Left renal cortex interstitium (tissue), 4 donors: ENCODE data around the gene RTL5. TPM values are rescaled to one million over a fixed set of nuclear protein-coding genes. Genes with fewer than 3 reads are reported as not detected.
A peak's percentile ranks its signal among the peaks of the same experiment; 100 is the strongest.
"Not testable (repeated sequence)": the region's sequence is repeated elsewhere in the genome, so short reads cannot be mapped to it uniquely, and the experiment has no call there.

Experiments
- DNase-seq, 4 donors: peaks; one replicate each; pipeline ENCODE4 v3.0.0-alpha.2; 2013; ENCODE audit warnings: low read depth in 4 of 4, low spot score in 2 of 4, missing footprints in 1 of 4
- polyA plus RNA-seq, 4 donors: library from polyadenylated mRNA; unstranded; fragments of 120-200 nt; gene quantifications; one replicate each; pipeline ENCODE4 v1.2.1, GENCODE V29; 2013; ENCODE audit not compliant: insufficient read length in 4 of 4

Gene RTL5
- 10 to 100 TPM; 22.7 to 31.3 (median 23.0) TPM for polyA plus RNA-seq

- DNase-seq = peak in 3 of 4 donors; percentile 59 to 85 (median 82)
These were observed at the start of gene RTL5 for GRCh38 chrX:72131317-72132294. Gene RTL5 (minus strand): TSS chrX:72131915.

- no peak for DNase-seq
These were observed 48.8 kb upstream of the RTL5 start for GRCh38 chrX:72180539-72180938.

- DNase-seq = no peak
These were observed 45.3 kb upstream of the RTL5 start for GRCh38 chrX:72176981-72177380.

GRCh38 chrX:72176289-72176688 is 44.6 kb upstream of the RTL5 start:
- not testable (repeated sequence) for DNase-seq

GRCh38 chrX:72169008-72169728 is 37.5 kb upstream of the RTL5 start:
- DNase-seq = no peak

- no peak for DNase-seq
These were observed 33.8 kb upstream of the RTL5 start for GRCh38 chrX:72165551-72165950.

- DNase-seq = no peak
These were observed 28.1 kb upstream of the RTL5 start for GRCh38 chrX:72159769-72160168.

- no peak for DNase-seq
These were observed 27.1 kb upstream of the RTL5 start for GRCh38 chrX:72158773-72159172.

- DNase-seq = no peak
These were observed 14.8 kb upstream of the RTL5 start for GRCh38 chrX:72146527-72146926.

- no peak for DNase-seq
These were observed 13.5 kb upstream of the RTL5 start for GRCh38 chrX:72145181-72145580.

GRCh38 chrX:72143609-72143907 is 11.8 kb upstream of the RTL5 start:
- DNase-seq = no peak

- no peak for DNase-seq
These were observed 11.3 kb upstream of the RTL5 start for GRCh38 chrX:72142794-72143608.

GRCh38 chrX:72142094-72142793 is 10.5 kb upstream of the RTL5 start:
- no peak for DNase-seq

GRCh38 chrX:72141372-72142004 is 9.8 kb upstream of the RTL5 start:
- no peak for DNase-seq

- DNase-seq = no peak
These were observed 7.8 kb upstream of the RTL5 start for GRCh38 chrX:72139538-72139937.

- no peak for DNase-seq
These were observed 6.3 kb upstream of the RTL5 start for GRCh38 chrX:72137846-72138495.

GRCh38 chrX:72133851-72134546 is 2.3 kb upstream of the RTL5 start:
- no peak for DNase-seq

- no peak for DNase-seq
These were observed 741 bp upstream of the RTL5 start for GRCh38 chrX:72132456-72132855.

- DNase-seq = no peak
These were observed 909 bp downstream of the RTL5 start for GRCh38 chrX:72130762-72131250.
